ENCODE data around the gene ZNF274.

- no peak for TF ChIP-seq CTCF (conservative IDR thresholded peaks at IDR 0.05; ENCODE audit: low read length)
- TF ChIP-seq EZH2phosphoT487 (IDR thresholded peaks at IDR 0.05; ENCODE audit: borderline replicate concordance, low read depth, low read length), result no peak
These were observed 79.4 kb downstream of the ZNF274 start for GRCh38 chr19:58261968-58262921.

All from OCI-LY7 (cell line).